HG02610 (cell line): Measurements from ENCODE around the gene NAALADL2.
"Not testable (repeated sequence)": the region's sequence is repeated elsewhere in the genome, so short reads cannot be mapped to it uniquely, and the experiment has no call there.

Experiments used
- ATAC-seq: cut with Tn5 transposase; IDR thresholded peaks from one replicate; pipeline ENCODE4 v1.9.1; 2021; ENCODE audit warnings: mild to moderate bottlenecking, moderate library complexity; ENCODE audit not compliant: unreplicated experiment

NAALADL2 gene

DNA sequence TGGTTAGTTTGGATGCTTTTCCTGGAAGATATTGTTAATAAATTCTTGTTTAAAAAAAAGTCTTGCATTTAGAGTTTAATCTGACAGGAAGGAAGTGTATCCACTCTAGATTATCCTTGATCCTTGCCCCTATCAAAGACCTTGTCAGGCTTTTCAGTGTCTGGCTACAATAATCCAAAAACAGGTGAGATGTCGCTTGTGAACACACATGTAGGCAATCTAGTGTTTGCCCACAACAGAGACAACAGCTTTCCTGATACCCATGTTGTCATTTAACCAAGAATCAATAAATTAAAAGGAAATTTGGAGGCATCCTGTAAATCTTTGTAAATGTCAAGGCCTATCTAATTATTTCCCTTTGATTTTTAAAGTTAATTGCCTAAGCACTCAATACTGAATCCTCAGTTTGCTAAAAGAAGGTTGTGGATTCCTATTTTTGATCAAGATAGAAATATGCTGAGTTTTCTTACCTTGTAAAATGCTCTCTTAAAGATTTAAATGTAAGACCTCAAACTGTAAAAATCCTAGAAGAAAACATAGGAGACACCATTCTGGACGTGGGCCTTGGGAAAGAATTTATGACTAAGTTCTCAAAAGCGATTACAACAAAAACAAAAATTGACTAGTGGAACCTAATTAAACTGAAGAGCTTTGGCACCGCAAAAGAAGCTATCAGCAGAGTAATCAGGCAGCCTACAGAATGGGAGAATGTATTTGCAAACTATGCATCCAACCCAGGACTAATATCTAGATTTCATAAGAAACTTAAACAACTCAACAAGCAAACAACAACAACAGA is 207.7 kb downstream of the NAALADL2 start:
- no peak for ATAC-seq

DNA sequence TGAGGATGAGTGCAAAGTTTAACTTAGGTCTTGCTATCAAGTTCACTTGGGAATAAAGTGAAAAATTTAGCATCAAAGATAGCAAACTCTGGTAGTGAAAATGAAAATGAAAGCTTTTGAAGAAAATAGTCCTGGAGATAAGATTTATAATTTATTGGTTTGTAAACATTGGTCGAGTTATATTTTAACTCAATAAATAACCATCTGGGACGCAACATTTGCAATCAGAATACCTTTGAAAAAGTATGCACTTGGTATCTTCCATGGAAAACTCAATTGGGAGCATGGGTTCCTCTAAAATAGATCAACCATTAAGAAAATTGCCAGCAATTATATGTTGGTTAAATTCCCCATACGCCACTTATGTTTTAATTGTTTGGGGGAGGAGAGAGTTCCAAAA is 209.5 kb downstream of the NAALADL2 start:
- ATAC-seq = no peak

DNA sequence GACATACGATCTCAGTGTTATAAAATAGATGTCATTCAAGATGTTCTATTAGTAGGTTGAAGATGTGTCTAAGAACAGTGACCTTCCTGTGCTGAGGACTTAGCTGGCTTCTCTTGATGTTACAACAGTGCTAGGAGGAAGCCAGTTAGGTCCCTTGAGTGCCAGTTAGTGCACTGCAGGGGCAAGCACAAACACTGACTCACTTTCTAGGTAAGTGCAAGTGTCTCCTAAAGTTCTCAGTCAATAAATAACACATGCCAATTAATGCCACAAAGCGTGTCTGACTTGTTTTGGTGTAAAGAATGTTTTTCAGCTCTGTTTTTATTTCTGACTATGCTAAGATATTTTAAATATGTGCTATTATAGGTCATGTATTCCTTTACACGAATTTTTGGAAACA is 211.8 kb downstream of the NAALADL2 start:
- no peak for ATAC-seq

DNA sequence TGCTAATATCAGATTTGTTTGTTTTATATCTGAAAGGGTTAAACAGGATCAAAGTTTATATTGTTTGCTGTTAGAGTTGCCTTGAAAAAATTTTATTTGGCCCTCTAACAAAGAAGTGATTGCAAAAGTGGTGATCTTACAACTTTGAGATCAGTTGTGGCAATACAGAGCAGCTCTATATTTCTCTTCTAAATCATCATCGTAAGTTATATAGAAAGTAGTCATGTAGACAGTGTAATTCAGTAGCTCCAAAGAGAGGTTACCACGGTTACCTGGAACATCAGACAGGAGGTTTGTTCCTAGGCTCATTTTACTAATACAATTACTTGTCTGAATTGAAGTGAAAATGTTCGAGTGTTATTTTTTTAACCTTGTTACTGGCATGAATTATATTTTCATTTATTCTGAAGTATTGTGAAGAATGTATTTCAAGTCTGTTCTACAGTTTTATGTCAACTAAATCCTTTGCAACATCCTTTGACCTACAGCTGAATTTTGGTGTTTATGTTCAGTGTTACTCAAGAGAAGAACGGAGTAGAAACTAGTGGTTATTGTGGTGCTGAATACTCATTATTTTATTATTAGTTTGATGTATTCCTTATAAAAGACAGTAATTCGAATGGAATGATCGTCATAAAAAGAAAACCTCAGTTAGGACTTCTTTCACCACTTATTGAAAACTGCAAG is 214.2 kb downstream of the NAALADL2 start:
- ATAC-seq = no peak

DNA sequence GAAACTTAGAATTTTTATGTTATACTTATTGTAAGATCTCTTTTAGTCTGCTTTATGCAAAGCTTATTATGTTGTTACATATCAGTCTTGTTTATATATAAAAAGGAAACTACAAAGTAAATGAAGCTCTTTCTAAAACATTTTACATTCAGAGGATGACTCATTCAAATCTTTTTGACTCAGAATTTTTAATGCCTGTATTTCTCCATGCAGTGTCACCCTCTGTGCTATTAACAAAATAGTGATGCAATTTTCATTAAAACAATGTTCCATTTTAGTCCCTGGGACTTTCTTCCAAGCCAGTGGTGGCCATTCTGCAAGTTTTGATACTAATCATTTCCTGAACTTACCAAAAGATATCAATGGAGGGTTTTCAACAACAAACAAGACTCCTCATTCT is 216.1 kb downstream of the NAALADL2 start:
- no peak for ATAC-seq

DNA sequence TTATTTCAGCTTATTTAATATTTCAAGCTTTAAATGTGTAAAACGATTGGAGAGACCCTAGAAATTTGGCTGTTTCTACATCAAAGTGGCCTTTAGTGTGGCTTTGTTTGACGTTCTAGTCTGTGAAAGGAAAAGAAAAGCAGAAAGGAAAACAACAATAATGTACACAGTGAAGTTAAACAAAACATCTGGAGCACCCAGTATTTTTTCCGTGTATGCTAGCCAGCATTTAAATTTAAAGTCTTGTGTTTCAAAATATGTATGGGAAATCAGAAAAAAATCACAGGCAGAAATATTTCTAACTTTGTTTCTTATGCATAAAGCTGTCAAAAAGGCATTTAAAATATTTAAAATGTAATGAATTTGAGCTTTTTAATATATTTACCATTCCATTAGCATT is 218.1 kb downstream of the NAALADL2 start:
- ATAC-seq = no peak

DNA sequence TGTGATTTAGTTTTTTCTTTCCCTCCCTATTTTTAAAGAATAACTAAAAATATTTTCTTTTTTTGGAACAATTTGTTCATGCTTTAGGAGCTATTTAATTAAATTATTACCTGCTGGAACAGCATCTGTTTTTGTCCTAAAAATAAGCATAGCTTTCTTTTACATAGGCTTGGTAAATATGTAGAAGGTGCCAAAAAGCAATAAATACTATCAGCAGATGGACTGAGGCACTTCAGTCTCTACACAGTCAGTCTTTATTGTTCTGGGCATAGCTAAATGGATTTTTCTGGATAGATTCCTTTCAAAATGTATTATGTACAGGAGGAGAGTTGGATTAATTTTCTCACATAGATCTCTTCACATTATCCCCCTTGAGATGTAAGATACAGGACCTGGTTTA is 223.5 kb downstream of the NAALADL2 start:
- ATAC-seq = no peak

DNA sequence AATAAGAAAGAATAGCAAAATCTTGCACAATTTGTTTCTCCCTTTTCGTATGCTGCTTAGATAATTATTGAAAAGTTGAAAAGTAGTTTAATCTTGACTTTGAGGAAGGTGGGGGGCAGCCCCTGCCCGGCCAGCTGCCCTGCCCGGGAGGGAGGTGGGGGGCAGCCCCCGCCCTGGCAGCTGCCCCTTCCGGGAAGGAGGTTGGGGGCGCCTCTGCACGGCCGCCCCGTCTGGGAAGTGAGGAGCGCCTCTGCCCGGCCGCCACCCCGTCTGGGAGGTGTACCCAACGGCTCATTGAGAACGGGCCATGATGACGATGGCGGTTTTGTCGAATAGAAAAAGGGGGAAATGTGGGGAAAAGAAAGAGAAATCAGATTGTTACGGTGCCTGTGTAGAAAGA is 228.0 kb downstream of the NAALADL2 start:
- not testable (repeated sequence) for ATAC-seq

DNA sequence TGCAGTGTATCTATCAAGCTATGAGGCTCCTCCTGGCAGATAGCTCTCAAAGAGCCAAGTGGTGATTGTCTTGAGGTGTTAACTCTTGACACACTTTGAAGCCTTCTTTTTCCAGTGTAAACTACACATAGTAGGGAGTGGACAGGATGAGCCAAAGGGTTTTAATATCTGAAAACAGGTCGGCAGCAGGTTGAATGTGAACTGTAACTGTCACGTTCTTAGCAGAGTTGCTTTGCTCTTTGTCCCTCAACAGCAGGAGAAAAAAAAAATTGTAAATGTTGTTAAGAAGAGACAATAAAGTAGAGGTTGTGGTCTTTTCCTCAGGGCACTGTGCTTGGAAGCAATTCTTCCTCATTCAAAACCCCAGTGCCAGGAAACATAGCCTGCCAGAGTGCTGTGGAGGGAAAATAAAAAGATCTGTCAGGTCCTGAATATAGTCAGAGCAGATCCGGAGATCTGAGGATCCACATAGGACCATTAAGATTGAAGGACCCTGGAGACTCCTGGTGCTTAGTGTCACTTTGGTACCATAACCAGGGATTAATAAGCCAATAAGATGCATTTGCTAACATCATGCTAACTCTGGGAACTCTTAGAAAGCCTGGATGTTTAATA is 229.7 kb downstream of the NAALADL2 start:
- no peak for ATAC-seq

DNA sequence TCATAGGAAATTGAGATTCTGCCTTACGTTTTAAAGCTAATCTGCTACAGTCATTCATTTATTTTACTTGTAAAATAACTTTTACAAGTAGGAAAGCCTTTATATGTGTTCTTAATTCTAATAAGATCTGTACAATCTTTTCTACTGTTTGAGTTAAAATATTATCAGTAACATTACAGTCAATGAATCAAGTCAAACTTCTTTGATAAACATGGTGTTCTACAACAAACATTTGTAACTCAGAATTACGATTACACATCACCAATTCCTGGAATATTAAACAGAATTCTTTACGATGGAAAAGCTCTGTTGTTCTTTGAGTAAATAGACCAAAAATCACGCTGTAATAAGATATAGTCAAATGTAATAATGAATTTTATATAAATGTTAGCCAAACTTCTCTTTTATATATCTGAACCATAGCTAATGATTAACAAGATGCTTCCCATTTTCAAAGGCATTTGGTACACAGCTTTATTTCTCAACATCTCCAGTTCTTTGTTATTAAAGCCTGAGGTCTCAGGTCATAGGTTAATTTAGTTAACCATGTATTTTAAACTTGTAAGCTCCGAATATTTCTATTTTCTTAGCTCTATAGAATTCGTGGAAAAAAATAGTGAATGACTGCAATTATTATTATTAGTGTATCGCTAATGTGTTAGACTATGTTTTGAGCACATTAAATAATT is 232.4 kb downstream of the NAALADL2 start:
- no peak for ATAC-seq

DNA sequence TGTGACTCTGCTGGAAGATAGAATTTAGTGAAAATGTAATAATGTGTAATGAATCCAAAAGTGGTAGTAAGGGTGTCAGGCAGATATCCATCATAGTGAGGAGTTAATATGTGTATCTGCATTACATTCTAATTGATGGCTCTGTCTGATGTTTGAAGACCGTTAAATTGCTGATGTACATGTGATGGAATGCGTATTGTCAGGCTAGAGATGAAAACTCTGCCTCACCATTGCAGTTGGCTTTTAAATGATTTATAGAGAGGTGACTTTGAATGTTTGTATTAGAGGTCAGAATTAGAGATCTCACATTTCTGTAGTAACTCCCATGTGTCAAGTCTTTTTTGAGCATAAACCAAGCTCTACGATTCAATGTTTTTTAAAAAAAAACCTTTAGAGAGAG is 234.6 kb downstream of the NAALADL2 start:
- no peak for ATAC-seq

DNA sequence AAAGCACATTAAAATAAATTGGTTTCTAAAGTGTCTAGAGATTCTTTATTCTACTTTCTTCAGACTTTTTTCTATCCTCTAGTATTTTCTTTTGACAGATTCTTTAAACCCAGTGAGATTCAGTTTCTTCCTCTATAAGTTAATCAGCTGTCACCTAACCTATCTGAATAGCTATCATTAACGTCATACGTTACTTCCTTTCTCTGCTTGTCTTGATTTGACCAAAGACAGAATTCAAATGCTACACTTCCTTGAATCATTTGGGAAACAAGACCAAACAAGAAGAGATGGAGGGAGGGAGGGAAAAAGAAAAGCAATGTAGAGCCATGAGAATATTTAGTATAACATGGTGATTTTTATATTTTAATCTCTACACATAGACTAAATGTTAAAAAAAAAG is 235.2 kb downstream of the NAALADL2 start:
- ATAC-seq = no peak

DNA sequence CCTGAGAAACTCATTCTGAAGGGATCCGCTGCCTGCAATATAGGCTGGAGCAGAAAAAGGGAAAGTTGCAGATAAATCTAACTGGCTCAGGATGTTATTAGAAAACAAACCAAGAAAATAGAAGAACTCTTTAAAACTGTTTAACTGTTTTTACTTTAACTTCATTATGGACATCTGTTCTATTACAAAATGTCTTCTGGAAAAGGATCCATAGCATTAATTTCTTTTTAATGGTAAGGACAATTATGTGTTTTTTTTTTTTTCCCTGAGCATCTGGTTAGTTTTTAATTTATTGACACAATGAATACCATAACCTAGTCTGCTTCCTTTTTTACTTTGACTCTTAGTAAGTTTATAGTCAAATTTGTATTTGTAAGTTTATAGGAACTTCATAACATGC is 239.5 kb downstream of the NAALADL2 start:
- no peak for ATAC-seq

DNA sequence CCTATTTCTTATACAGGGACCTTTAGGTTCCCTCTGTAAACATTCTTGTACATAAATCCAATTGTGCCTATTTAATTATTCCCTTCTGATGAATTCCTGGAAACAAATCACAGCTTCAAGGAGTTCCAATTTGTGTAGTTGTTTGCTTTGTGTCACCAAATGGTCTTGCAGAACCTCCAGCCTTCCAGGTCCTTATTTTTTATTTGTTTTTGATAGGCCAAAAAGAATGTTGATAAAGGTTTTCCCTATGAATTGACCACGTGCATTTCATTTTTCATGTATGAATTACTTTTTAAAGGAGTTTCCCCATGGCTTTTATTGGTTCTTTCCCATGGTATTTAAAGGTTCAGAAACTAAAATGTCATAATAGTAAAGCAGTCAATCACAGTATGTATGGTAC is 243.0 kb downstream of the NAALADL2 start:
- ATAC-seq = no peak

DNA sequence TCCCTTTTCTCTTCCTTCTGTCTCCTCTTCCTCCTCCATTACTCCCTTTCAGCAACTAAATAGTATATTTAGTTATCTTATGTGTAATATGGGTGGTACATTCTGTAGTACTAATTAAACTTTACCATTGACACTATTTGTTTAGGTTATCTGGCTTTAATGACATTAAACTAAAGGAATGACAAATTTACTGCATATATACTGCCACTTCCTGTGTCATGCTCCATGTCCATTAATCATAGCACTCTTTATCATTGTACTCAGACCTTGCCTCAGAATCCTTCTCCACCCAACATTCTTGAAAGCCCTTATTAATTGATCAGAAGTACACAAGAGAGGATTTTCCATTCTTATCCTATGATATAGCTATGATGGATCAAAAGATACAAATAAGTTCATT is 244.2 kb downstream of the NAALADL2 start:
- no peak for ATAC-seq

DNA sequence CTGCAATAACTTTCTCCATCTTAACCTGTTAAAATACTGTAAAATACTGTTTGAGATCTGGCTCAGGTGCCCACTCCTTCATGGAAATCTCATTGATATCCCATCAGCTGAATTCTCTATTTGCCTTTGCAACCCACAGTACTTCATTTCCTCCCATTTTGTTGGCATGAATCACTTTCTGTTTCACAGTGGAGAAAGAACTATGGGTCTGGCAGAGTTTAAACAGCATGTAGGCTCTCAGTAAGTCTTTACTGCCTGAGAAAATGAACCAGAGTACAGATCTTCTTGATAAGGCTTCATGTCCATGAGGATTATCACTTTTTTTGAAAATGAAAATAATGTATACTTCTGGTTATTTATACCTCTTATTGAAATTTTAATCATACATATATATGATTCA is 245.9 kb downstream of the NAALADL2 start:
- ATAC-seq = no peak

DNA sequence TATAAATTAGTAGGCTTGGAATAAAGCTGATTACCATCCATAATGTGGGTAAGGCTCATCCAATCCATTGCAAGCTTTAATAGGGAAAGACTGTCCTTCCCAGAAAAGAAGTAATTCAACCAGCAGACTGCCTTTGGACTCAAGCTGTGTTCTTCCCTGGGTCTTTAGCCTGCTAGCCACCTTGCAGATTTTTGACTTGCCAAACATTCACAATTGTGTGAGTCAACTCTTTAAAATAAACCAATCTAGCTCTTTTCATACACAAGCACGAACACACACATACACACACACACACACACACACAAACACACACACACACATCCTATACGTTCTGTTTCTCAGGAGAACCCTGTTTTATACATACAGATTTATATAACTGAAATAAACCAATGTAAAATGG is 248.1 kb downstream of the NAALADL2 start:
- no peak for ATAC-seq

DNA sequence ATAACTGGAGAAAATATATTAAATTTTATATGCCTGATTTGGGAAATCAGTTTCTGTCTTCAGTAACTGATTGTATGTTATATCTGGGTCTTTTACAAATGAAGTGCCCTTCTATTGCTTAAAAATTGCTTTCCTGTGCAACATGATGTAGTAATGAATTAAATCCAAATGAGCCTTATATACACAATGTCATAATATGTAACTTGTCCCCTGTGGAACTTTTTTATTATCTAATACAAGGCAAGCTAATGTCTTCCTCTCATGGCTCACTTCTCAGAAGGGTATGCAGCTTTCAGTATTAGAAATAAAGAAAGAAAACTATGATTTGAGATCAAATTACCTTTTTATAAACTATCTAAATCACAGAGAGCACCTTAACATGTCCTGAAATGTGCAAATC is 248.9 kb downstream of the NAALADL2 start:
- no peak for ATAC-seq

DNA sequence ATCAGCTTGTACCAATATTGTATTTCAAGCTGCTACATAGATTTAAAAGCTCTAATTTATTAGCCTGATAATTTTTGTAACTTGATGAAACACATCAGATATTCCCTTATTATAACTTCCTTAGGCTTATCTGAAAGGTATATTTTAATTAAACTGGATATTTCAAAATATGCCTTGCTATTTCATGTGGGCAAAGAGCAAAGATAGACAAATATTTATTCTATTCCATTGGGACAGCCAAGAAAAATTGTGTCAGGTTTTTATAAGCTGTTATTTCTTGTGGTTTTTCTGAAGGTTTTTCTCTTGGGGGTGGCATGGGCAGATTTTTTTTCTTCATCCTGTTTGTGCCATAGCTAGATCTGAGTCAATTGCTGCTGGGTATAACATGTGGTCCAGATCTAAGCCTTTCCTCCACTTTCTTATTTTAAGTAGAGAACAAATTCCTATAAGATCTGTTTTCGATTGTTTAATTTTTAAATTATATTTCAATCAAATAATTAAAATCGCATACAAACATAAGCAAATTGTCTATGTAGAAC is 249.5 kb downstream of the NAALADL2 start:
- ATAC-seq = no peak

DNA sequence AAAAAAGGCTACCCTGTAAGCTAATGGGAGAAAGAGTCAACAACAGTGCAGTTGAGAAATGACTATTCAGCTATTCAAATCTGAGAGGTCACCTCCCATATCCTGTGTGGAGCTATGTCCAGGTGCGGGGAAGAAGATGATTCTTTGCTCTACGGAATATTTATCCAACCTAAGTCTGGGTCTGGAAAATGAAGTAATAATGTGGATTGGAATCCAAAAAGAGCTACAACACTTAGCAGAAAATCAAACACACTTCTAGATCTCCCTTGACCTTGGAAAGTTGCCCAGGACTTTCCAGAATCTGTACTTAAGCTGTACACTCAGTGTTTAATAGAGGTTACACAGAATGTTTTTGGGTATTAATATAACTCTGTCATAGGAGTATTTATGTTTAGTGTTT is 251.9 kb downstream of the NAALADL2 start:
- ATAC-seq = no peak

DNA sequence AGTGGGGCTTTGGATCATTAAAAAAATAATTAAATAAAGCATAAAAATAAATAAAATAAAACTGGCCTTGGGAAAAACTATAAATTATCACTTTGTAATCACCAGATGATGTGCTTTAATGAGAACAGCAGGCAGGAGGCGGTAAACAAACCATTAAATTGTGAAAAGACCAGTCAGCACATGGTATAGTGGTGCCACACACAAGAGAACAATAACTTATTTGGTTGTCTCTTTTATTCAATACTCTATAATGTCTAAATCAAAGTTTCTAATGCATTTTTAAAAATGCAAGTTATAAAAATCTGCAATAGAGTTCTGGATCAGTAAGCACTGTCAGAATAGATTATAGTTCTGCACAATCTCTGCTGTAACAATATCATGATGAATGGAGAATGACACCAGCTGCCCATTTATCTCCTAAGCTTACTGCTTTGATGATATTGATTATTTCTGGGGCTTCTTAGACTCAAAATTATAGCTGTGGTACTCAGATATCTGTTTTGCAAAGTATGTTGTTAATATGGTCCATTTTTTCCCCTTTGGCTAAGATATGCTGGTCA is 259.3 kb downstream of the NAALADL2 start:
- ATAC-seq = no peak
